HTERT RPE-1 (cell line): ENCODE results near the gene APLF.

ENCODE experiments used
- in situ Hi-C: fragments of 300-500 bp; cut with MboI; formaldehyde crosslinking; loops from 4 replicates; pipeline ENCODE4 v1.14.3; 2020; ENCODE audit warnings: low sequenced_read_pairs

Gene APLF

DNA sequence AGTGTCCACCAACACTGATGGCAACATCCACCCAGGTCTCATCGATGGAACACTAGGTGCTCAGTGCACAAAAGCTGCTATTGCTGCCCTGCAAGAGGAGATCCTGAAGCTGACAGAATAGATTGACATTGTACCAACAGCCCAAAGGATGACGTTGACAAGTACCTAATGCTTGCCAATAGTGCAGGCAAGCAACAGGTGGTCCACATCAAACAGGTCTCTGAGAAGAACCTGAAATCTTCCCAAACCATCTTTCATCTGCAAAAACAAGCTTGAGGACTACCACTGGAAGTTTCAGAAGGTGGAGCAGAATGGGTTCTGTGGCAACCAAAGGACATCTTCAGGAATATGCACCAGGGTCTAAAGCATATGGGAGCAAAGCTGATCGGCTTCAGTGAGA is 160.2 kb downstream of the APLF start:
- in situ Hi-C loops, result no loop called here
